Astrocyte (in vitro differentiated cells and primary cell): ENCODE data around the gene PRPSAP1. TPM values are rescaled to one million over a fixed set of nuclear protein-coding genes. Genes with fewer than 3 reads are reported as not detected.

Experiments
- DNase-seq: peaks from one replicate; pipeline ENCODE4 v3.0.0-alpha.2; 2010; ENCODE audit warnings: low read depth
- FAIRE-seq: peaks from 2 replicates; lab custom pipeline; 2011; peaks lifted over from hg19 to GRCh38; lab: Jason Lieb, UNC
- H2AFZ ChIP-seq: 2 replicates; pipeline ENCODE4 v1.6.0; 2012; ENCODE audit warnings: low read depth, low read length, inconsistent platforms
- H3K27ac ChIP-seq: 2 replicates; pipeline ENCODE4 v1.5.1; 2011; ENCODE audit warnings: low read depth, low read length, inconsistent platforms
- H3K27me3 ChIP-seq: 2 replicates; pipeline ENCODE4 v1.6.0; 2011; ENCODE audit warnings: low read length, inconsistent platforms; ENCODE audit not compliant: insufficient read depth
- H3K36me3 ChIP-seq: 2 replicates; pipeline ENCODE4 v1.5.1; 2011; ENCODE audit warnings: low read length, inconsistent platforms; ENCODE audit not compliant: insufficient read depth
- H3K4me1 ChIP-seq: 2 replicates; pipeline ENCODE4 v1.5.1; 2011; ENCODE audit warnings: low read length, inconsistent platforms; ENCODE audit not compliant: insufficient read depth
- H3K4me2 ChIP-seq: 2 replicates; pipeline ENCODE4 v1.6.0; 2012; ENCODE audit warnings: low read length, inconsistent platforms
- H3K4me3 ChIP-seq: 2 replicates; pipeline ENCODE4 v1.5.1; 2011; ENCODE audit warnings: low read depth, mild to moderate bottlenecking, low read length, inconsistent platforms; ENCODE audit not compliant: insufficient read depth
- H3K79me2 ChIP-seq: 2 replicates; pipeline ENCODE4 v1.6.0; 2012; ENCODE audit warnings: mild to moderate bottlenecking, low read length, inconsistent platforms; ENCODE audit not compliant: insufficient read depth
- H3K9ac ChIP-seq: 2 replicates; pipeline ENCODE4 v1.6.0; 2012; ENCODE audit warnings: mild to moderate bottlenecking, low read length, inconsistent platforms
- H3K9me3 ChIP-seq: 2 replicates; pipeline ENCODE4 v1.5.1; 2012; ENCODE audit warnings: low read depth, mild to moderate bottlenecking, low read length, inconsistent platforms; ENCODE audit not compliant: insufficient read depth
- H4K20me1 ChIP-seq: 2 replicates; pipeline ENCODE4 v1.6.0; 2012; ENCODE audit warnings: low read length, inconsistent platforms; ENCODE audit not compliant: insufficient read depth
- H3K27ac Mint-ChIP-seq: one replicate; pipeline ENCODE4 v1.8.0; 2021; ENCODE audit warnings: mild to moderate bottlenecking, mixed read lengths; ENCODE audit not compliant: unreplicated experiment
- H3K27me3 Mint-ChIP-seq: one replicate; pipeline ENCODE4 v1.8.0; 2021; ENCODE audit warnings: low read depth, mixed read lengths; ENCODE audit not compliant: unreplicated experiment
- H3K36me3 Mint-ChIP-seq: one replicate; pipeline ENCODE4 v1.8.0; 2021; ENCODE audit warnings: low read depth, mixed read lengths; ENCODE audit not compliant: unreplicated experiment
- H3K4me1 Mint-ChIP-seq: one replicate; pipeline ENCODE4 v1.8.0; 2021; ENCODE audit warnings: low read depth, mixed read lengths; ENCODE audit not compliant: unreplicated experiment
- H3K4me3 Mint-ChIP-seq: one replicate; pipeline ENCODE4 v1.8.0; 2021; ENCODE audit warnings: mild to moderate bottlenecking, moderate library complexity, mixed read lengths; ENCODE audit not compliant: unreplicated experiment
- H3K9me3 Mint-ChIP-seq: one replicate; pipeline ENCODE4 v1.8.0; 2021; ENCODE audit warnings: mild to moderate bottlenecking, mixed read lengths; ENCODE audit not compliant: unreplicated experiment
- EZH2 ChIP-seq: IDR thresholded peaks from 2 replicates; pipeline ENCODE4 v1.6.1; 2012; ENCODE audit warnings: mild to moderate bottlenecking, low read length, inconsistent platforms; ENCODE audit not compliant: insufficient read depth
- total RNA-seq: library from RNA; stranded (reverse); gene quantifications from 2 replicates; pipeline ENCODE4 v1.2.1, GENCODE V29; 2021
- TF ChIP-seq, protein P1 (sequence below): IDR thresholded peaks from 2 replicates; pipeline ENCODE4 v1.5.1; 2011; ENCODE audit warnings: low read depth, mild to moderate bottlenecking, inconsistent platforms, low read length, moderate library complexity; ENCODE audit not compliant: insufficient read depth

The PRPSAP1 gene
- total RNA-seq, 1 donor from 2014 or later = 36.2 TPM

DNA sequence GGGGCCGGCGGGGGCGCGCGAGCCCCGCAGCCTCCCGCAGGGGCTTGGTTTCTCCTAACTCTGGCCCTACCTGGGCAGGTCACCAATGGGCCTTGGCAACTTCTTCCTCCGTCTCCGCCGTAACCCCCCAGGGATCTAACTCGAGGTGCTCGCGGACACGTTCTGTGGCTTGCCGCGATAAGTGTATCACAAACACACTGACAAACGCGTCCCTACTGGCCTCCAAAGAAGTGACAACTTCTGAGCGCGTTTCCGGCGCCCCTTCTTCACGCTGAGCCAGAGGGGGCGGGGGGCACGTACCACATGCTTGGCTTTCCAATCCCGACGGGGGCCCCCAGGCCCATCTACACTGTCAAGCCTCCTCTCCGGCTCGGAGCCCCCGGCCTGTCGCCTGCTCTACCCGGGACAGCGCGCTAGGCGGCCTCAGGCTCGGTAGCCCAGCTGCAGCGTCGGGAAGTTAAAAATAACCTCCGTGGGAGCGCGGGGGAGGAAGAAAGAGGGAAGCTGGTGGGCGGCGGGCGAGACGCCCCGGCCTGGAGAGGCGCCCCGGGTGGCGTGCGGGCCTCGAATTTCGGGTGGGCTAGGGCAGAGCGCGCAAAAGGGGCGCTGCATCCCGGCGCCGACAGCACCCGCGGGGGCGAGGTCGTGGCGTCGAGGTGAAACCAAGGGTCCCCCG lies 30.0 kb upstream of the PRPSAP1 start:
- peak overlapping the region; percentile 86 for H3K4me3 ChIP-seq
- Mint-ChIP-seq H3K4me1 (peaks cover 12% of the 10 kb centered on the region), H3K9me3 (no peaks in the 10 kb centered on the region), H3K27ac (peak overlapping the region; percentile 88), H3K27me3 (no peaks in the 10 kb centered on the region), H3K36me3 (peaks cover 3% of the 10 kb centered on the region), H3K4me3 (peak overlapping the region; percentile 88)
- peak overlapping the region; percentile 99 for H3K9ac ChIP-seq
- peaks cover 66% of the 10 kb centered on the region for H3K79me2 ChIP-seq
- FAIRE-seq (no peak), DNase-seq (peak; percentile 50)
- H3K36me3 ChIP-seq = peaks cover 16% of the 10 kb centered on the region
- no peaks in the 10 kb centered on the region for H3K27me3 ChIP-seq
- H3K4me1 ChIP-seq = peaks cover 45% of the 10 kb centered on the region
- H3K27ac ChIP-seq = peak overlapping the region; percentile 99
- H3K4me2 ChIP-seq = peak overlapping the region; percentile 86
- peaks cover 29% of the 10 kb centered on the region for H4K20me1 ChIP-seq
- TF ChIP-seq, protein P1, sequence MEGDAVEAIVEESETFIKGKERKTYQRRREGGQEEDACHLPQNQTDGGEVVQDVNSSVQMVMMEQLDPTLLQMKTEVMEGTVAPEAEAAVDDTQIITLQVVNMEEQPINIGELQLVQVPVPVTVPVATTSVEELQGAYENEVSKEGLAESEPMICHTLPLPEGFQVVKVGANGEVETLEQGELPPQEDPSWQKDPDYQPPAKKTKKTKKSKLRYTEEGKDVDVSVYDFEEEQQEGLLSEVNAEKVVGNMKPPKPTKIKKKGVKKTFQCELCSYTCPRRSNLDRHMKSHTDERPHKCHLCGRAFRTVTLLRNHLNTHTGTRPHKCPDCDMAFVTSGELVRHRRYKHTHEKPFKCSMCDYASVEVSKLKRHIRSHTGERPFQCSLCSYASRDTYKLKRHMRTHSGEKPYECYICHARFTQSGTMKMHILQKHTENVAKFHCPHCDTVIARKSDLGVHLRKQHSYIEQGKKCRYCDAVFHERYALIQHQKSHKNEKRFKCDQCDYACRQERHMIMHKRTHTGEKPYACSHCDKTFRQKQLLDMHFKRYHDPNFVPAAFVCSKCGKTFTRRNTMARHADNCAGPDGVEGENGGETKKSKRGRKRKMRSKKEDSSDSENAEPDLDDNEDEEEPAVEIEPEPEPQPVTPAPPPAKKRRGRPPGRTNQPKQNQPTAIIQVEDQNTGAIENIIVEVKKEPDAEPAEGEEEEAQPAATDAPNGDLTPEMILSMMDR = no peak
- no peak for TF ChIP-seq EZH2
- H2AFZ ChIP-seq = no peak overlapping the region
- H3K9me3 ChIP-seq = no peaks in the 10 kb centered on the region

DNA sequence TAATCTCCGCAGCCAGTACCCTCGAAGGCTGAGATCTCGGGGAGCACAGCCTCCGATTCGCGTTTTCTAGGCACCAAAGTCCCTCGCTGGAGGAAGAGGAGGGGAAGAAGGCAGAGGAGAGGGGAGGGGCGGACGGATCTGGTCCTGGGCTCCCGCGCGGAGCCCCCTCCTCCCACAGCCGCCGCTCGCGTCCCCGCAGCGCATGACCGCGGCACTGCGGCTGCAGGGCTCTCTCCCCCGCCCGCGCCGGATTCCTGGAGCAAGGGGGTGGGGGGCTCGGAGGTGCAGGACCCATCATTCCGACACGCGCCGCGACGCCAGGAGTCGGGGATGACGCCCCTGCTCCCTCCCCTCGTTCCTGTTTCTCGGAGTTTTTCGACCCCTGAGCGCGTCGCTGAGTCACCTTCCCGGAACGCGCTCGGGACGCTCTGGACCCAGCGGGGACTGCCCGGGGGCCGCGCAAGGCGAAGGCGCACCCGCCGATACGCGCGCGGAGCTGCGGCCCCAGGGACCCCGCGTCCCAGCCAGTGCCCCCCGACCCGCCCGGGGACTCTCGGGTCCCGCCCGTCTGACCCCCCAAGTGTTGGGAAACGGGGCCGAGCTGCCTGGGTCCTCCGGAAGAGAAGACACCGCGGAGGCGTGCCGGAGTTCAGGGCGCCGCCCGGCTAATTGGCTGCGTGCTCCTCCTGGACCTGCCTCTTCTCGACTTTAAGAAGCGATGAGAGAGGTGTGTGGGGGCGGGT lies 29.3 kb upstream of the PRPSAP1 start:
- Mint-ChIP-seq H3K9me3 (no peaks in the 10 kb centered on the region), H3K27me3 (no peaks in the 10 kb centered on the region), H3K36me3 (peaks cover 3% of the 10 kb centered on the region), H3K4me1 (peaks cover 12% of the 10 kb centered on the region), H3K27ac (peak overlapping the region; percentile 94), H3K4me3 (peak overlapping the region; percentile 96)
- TF ChIP-seq EZH2 = no peak
- TF ChIP-seq, protein P1 = no peak
- FAIRE-seq (no peak), DNase-seq (peak; percentile 80)
- Histone ChIP-seq H3K4me1 (peaks cover 43% of the 10 kb centered on the region), H2AFZ (no peak overlapping the region), H3K79me2 (peaks cover 62% of the 10 kb centered on the region), H3K27me3 (no peaks in the 10 kb centered on the region), H3K9ac (peak overlapping the region; percentile 99), H3K4me2 (peak overlapping the region; percentile 86), H4K20me1 (peaks cover 25% of the 10 kb centered on the region), H3K9me3 (no peaks in the 10 kb centered on the region), H3K4me3 (peak overlapping the region; percentile 86), H3K36me3 (peaks cover 12% of the 10 kb centered on the region), H3K27ac (peak overlapping the region; percentile 99)
